ENCODE data around the gene ZNF511.

DNA sequence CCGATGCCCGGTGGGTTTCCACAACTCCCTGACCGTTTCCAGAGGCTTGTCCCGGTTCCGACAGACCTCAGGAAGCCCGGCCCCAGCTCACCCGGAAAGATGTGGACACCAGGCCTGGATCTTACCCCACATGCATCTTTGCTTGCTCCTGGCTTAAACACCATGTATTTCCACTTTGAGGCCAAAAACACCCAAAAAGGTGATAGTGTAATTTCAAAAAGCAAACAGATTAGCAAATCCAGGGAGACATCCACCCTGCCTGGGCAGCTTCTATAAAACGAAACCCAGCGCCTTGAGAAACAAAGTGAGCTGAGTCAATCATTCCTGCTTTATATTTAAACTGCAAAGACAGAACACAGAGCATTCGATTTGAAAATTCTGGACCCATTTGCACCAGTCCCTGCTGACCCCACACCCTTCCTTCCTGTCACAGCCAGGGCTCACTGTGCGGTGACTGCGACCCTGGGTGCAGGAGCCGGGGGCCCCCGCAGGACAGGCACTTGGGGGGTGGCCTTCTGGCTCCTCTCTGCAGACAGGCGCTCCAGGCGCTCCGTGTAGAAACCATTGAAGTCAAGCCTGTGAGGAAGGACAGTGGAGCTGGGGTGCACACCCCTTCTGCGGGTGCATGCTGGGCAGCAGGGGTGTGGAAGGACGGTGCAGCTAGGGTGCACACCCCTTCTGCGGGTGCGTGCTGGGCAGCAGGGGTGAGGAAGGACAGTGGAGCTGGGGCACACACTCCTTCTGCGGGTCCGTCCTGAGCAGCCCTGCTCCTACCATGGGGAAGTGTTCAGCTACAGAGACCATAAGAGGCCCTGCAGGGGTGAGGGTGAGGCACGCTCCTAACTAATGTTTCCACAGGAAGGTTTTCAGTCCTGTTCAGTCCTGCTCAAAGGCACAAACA lies 29.1 kb upstream of the ZNF511 start:
- TF ChIP-seq POLR2A (IDR thresholded peaks at IDR 0.05) (no peak), POLR2AphosphoS5 (IDR thresholded peaks at IDR 0.05; ENCODE audit: insufficient read depth in 1 of 2, low read depth in 1 of 2) (no peak)
- TF ChIP-seq, protein P1, sequence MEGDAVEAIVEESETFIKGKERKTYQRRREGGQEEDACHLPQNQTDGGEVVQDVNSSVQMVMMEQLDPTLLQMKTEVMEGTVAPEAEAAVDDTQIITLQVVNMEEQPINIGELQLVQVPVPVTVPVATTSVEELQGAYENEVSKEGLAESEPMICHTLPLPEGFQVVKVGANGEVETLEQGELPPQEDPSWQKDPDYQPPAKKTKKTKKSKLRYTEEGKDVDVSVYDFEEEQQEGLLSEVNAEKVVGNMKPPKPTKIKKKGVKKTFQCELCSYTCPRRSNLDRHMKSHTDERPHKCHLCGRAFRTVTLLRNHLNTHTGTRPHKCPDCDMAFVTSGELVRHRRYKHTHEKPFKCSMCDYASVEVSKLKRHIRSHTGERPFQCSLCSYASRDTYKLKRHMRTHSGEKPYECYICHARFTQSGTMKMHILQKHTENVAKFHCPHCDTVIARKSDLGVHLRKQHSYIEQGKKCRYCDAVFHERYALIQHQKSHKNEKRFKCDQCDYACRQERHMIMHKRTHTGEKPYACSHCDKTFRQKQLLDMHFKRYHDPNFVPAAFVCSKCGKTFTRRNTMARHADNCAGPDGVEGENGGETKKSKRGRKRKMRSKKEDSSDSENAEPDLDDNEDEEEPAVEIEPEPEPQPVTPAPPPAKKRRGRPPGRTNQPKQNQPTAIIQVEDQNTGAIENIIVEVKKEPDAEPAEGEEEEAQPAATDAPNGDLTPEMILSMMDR (IDR thresholded peaks at IDR 0.05) = no peak
